Mammary epithelial cell (primary cell): ENCODE data around the gene KCTD18.

ENCODE experiments used
- CTCF ChIP-seq, 2 donors: IDR thresholded peaks in 1 of 2; conservative IDR thresholded peaks in 1 of 2; 2 replicates each; pipeline ENCODE4 v1.5.1; 2011 to 2012; ENCODE audit warnings: inconsistent platforms in 2 of 2, low read length in 2 of 2, mild to moderate bottlenecking in 2 of 2, control low read depth in 1 of 2, low read depth in 1 of 2; ENCODE audit not compliant: insufficient read depth in 1 of 2; ENCODE audit errors: extremely low read depth in 1 of 2
- EZH2 ChIP-seq: IDR thresholded peaks from 2 replicates; pipeline ENCODE4 v1.6.1; 2012; ENCODE audit warnings: low read length, inconsistent platforms, borderline replicate concordance

GRCh38 chr2:200471324-200471848 lies 38.5 kb downstream of the KCTD18 start:
- TF ChIP-seq CTCF (conservative IDR thresholded peaks at IDR 0.05 in 1 of 2, IDR thresholded peaks at IDR 0.05 in 1 of 2; ENCODE audit: extremely low read depth in 1 of 2, insufficient read depth in 1 of 2, low read depth in 1 of 2, low read length in 2 of 2) (peak; percentile 35 to 60), EZH2 (no peak)
